ENCODE measurements around the gene DET1.
"Not testable (repeated sequence)": the region's sequence is repeated elsewhere in the genome, so short reads cannot be mapped to it uniquely, and the experiment has no call there.

Gene DET1

DNA sequence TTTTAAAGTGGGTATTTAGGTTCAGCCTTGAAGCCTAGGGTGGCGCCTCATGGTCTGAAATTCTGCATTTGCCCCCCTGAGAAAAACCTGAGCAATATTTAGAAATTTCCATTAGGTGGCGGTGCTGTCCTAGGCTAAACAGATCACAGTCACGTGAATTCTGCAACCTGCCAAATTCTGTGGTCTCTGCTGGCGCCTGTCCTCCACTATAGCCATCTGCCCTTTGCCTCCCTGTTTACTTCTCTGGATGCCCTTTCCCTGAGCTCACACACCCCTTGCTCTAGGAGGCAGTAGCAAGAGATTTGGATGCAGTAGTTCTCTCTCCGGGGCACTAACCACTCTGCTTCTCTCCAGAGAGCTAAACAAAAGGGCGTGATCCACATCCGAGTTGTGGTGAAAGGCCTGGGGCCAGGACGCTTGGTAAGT, 69.8 kb downstream of the DET1 start:
- ATAC-seq (replicated peaks) (peak; percentile 56 to 63), DNase-seq (no peak)
- H3K4me3 Mint-ChIP-seq: no peak overlapping the region
- no peak overlapping the region for H3K27ac Mint-ChIP-seq
- H3K9me3 Mint-ChIP-seq: no peaks in the 10 kb centered on the region
- no peaks in the 10 kb centered on the region for H3K27me3 Mint-ChIP-seq
- H3K36me3 Mint-ChIP-seq: peaks cover 37 to 56% of the 10 kb centered on the region in 2 donors
- H3K4me1 Mint-ChIP-seq: peaks cover 7 to 9% of the 10 kb centered on the region in 2 donors

DNA sequence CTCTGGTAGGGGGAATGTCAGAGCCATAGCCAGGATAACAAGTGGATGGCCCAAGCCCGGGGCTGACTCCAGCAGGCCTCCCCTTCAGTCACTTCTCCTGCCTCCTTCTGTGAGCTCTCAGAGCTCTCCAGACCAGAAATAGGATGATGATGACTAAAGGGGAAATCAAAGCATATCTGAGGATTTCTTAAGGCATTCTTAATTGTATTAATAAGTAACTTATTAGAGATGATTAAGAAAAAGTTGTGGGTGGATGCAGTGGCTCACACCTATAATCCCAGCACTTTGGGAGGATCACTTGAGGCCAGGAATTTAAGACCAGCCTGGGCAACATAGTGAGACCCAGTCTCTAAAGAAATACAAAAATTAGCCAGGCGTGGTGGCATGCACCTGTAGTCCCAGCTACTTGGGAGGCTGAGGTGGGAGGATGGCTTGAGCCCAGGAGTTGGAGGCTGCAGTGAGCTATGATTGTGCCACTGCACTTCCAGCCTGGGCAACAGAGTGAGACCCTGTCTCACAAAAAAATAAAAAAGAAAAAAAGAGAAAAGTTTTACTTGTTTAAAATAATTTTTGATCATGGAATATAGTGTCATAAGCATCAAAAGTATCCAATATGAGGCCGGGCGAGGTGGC, 72.7 kb downstream of the DET1 start:
- not testable (repeated sequence) for H3K9me3 Mint-ChIP-seq; H3K27me3 Mint-ChIP-seq; H3K4me1 Mint-ChIP-seq; H3K27ac Mint-ChIP-seq; ATAC-seq (replicated peaks); H3K4me3 Mint-ChIP-seq; DNase-seq
- H3K36me3 Mint-ChIP-seq: peaks cover 24 to 39% of the 10 kb centered on the region in 2 donors

DNA sequence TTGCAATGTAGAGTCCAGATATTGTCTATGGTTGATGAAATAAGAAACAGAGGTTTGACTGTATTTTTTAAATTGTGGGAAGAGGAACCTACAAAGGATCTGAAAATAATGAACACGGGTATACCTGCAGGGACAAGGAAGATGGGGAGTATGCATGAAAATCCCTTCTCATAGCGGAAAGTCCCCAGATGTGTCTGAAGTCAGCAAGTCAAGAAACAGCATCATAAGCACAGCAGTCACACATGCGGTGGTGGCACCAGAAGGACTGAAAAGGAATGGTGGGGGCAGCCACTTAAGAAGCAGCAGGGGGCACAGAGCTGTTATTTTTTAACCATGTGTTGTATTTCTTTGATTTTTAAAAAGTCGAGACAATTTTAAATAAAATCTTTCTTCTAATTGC, 74.3 kb downstream of the DET1 start:
- H3K9me3 Mint-ChIP-seq: no peaks in the 10 kb centered on the region
- no peak overlapping the region for H3K4me3 Mint-ChIP-seq
- peak in 1 of 2 donors; percentile 44 for ATAC-seq (replicated peaks)
- DNase-seq: no peak
- peaks cover 23 to 42% of the 10 kb centered on the region in 2 donors for H3K36me3 Mint-ChIP-seq
- no peaks in the 10 kb centered on the region for H3K27me3 Mint-ChIP-seq
- peaks cover 12 to 18% of the 10 kb centered on the region in 2 donors for H3K4me1 Mint-ChIP-seq
- peak overlapping the region; percentile 75 for H3K27ac Mint-ChIP-seq

DNA sequence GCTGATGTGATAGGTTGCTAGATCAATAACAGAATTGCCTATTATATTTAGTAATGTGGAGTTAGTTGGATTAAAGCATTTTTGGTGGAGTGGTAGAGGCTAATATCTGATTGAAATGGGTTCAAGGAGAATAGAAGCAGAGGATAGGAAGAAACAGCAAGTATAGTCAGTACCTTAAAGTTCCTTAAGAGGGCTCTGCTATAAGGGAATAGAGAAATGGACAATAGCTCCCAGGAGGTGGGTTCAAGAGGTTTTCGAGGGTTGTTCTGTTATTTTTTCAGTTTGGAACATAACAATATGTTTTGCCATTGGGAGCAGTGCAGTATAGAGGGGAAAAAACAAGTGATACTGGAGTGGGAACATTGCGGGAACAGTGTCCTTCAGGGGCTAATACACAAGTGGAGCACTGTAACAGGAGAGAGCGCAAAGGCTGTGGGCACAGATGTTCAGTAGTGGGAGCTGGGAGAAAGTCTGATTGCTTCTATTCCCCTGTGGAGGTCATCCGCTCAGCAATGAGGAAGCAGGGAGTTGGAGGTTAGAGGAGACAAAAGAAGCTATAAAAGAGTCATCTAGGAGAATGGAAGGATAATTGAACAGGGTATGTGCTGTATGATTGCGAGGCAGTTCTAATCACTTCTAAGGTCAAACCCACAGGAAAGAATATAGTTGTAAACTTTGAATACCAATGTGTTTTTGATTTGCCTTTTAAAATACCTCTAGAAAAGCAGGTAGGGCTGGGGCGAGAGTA, 75.7 kb downstream of the DET1 start:
- H3K4me3 Mint-ChIP-seq: no peak overlapping the region
- no peaks in the 10 kb centered on the region for H3K9me3 Mint-ChIP-seq
- H3K4me1 Mint-ChIP-seq: peaks cover 18 to 30% of the 10 kb centered on the region in 2 donors
- H3K27me3 Mint-ChIP-seq: no peaks in the 10 kb centered on the region
- DNase-seq (no peak), ATAC-seq (replicated peaks) (no peak)
- H3K36me3 Mint-ChIP-seq: peaks cover 18 to 34% of the 10 kb centered on the region in 2 donors
- no peak overlapping the region for H3K27ac Mint-ChIP-seq

DNA sequence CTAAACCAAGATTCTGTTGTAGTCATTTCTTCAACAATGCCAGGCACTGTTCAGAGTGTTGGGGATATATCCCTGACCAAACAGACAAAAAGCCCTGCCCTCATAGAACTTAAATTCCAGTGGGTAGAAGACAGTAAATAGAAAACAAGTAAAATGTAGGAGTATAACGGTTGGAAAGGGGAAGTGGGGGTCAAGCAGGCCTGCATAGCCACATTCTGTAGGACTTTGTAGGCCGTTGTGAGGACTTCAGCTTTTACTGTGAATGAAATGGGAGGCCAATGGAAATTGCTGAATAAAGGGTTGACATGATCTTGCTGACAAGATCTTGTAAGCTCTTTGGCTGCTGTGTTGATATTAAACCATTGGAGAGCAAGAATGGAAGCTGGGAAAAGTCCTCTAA, 77.2 kb downstream of the DET1 start:
- Mint-ChIP-seq H3K4me3 (no peak overlapping the region), H3K4me1 (peaks cover 20 to 34% of the 10 kb centered on the region in 2 donors), H3K27me3 (no peaks in the 10 kb centered on the region), H3K36me3 (peaks cover 10 to 28% of the 10 kb centered on the region in 2 donors), H3K27ac (no peak overlapping the region), H3K9me3 (no peaks in the 10 kb centered on the region)
- ATAC-seq (replicated peaks) (no peak), DNase-seq (no peak)

DNA sequence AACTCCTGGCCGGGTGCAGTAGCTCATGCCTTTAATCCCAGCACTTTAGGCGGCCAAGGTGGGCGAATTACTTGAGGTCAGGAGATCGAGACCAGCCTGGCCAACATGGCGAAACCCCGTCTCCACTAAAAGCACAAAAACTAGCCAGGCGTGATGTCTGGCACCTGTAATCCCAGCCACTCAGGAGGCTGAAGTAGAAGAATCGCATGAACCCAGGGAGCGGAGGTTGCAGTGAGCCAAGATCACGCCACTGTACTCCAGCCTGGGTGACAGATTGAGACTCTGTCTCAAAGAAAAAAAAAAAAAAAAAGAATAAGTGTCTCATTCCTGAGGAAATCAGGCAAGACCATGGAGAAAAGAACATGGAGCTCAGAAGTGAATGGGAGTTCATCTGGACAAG, 77.8 kb downstream of the DET1 start:
- H3K4me1 Mint-ChIP-seq: peaks cover 23 to 34% of the 10 kb centered on the region in 2 donors
- DNase-seq; H3K27me3 Mint-ChIP-seq; ATAC-seq (replicated peaks); H3K27ac Mint-ChIP-seq; H3K9me3 Mint-ChIP-seq: not testable (repeated sequence)
- H3K4me3 Mint-ChIP-seq: peak overlapping the region in 1 of 2 donors; percentile 97
- H3K36me3 Mint-ChIP-seq: peaks cover 9 to 33% of the 10 kb centered on the region in 2 donors

DNA sequence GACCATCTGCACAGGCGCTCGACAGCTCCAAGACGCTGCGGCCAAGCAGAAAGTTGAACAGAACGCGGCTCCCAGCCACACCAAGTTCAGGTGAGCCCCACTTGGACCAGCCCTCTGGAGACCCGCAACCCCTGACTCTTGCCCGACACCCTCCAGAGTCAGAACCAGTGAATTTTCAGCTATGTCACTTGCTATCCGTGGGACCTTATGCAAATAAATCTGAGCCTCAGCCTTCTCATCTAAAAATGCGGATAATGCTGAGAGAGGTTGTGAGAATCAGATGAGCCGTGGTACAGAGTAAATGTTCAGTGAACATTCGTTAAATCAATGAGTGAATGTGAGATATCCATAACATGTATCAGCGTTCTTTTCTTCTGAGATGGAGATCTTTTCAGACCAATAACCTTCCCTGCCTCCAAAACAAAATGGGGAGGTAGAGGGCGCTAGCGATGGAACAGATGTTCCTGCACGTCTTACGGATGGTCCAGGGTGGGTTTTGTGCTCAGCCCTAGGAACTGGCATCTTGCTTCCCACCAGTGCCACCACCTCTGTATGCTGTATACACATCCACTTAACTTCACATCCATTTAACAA, 78.4 kb downstream of the DET1 start:
- peaks cover 23 to 34% of the 10 kb centered on the region in 2 donors for H3K4me1 Mint-ChIP-seq
- DNase-seq (no peak), ATAC-seq (replicated peaks) (no peak)
- no peaks in the 10 kb centered on the region for H3K9me3 Mint-ChIP-seq
- no peaks in the 10 kb centered on the region for H3K27me3 Mint-ChIP-seq
- H3K36me3 Mint-ChIP-seq: peaks cover 13 to 40% of the 10 kb centered on the region in 2 donors
- peak overlapping the region; percentile 92 to 97 for H3K4me3 Mint-ChIP-seq
- H3K27ac Mint-ChIP-seq: peak overlapping the region; percentile 99

DNA sequence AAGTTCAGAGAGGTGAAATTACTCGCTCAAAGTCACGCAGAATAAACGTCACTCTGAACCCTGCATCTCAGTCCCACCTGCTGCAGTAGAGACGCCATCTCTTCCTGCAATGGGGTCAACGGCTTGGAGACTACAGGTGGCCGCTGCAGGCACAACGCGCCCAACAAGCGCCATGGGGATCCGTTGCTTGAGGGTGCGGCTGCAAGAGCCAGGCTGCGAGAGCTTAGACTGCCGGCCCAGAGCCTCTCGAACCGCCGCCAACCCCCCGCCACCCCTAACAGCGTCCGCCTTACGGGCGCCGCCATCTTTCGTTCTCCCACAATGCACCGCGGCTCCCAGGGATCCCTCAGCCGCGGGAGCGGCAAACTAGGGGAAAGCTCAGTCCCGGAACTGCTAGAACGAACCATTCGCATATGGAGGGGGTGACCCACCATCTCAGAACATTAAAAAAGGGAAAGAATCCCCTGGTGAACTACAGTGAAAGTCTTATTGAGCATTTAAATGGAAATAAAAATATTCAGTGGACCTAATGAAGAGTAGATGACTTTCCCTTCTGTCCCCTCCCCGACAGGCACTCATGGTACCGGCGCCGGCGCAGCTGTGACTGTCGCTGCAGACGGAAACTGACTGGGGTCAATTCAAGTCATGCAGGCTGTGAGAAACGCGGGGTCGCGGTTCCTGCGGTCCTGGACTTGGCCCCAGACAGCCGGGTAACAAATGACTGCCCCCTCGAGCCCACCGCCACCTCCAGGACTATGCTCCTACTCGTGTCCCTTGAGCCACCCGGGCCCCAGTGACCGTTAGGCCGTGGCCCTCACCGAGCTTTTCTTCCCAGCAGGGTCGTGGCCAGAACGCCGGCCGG, 79.2 kb downstream of the DET1 start, which contains the start of the genes MRPL46 and MRPS11:
TSS of gene MRPL46 (minus strand) at position 316 of the 862 bp plus-strand sequence. CDS start at position 305, 11 bp downstream.
TSS of gene MRPS11 (plus strand) at position 636 of the 862 bp plus-strand sequence. CDS start at position 646, 10 bp downstream.
- no peaks in the 10 kb centered on the region for H3K27me3 Mint-ChIP-seq
- H3K27ac Mint-ChIP-seq: peak within 1 kb of the TSS; percentile 99
- peak; percentile 87 to 92 for ATAC-seq (replicated peaks)
- DNase-seq: peak; percentile 86
- H3K36me3 Mint-ChIP-seq: peaks cover 9 to 37% of the 10 kb centered on the region in 2 donors
- H3K4me1 Mint-ChIP-seq: peaks cover 21 to 33% of the 10 kb centered on the region in 2 donors
- peak within 1 kb of the TSS; percentile 92 to 97 for H3K4me3 Mint-ChIP-seq
- H3K9me3 Mint-ChIP-seq: no peaks in the 10 kb centered on the region

DNA sequence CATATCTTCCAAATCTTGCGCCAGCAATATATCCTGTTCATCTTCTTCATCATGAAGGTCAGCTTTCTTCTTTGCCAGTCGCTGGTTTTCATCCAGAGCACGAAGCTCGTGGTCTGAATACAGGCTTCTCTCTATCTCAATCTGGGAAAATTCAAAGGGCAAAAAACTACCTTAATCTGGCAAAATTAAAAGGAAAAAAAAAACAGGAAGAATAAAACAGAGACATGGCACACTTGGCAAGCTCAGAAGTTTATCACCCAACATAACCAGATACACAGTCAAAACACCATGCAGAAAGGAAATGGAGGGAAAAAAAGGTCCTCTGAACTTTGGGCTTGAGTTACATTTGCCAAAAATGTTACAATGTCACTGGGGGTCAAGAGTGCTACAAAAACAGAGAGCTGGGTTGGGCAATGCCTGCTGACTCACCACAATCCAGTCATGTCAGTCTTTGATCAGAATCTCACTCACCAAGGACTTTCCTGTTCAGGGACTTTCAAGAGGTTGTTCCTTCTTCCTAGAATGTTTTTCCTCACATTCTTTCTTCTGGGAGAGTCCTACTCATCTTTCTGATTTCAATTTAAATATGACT, 80.8 kb downstream of the DET1 start:
- Mint-ChIP-seq H3K4me3 (peak overlapping the region; percentile 25 to 97), H3K9me3 (no peaks in the 10 kb centered on the region), H3K36me3 (peaks cover 11 to 30% of the 10 kb centered on the region in 2 donors), H3K4me1 (peaks cover 14 to 26% of the 10 kb centered on the region in 2 donors), H3K27ac (peak overlapping the region; percentile 59), H3K27me3 (no peaks in the 10 kb centered on the region)
- ATAC-seq (replicated peaks) (no peak), DNase-seq (no peak)

DNA sequence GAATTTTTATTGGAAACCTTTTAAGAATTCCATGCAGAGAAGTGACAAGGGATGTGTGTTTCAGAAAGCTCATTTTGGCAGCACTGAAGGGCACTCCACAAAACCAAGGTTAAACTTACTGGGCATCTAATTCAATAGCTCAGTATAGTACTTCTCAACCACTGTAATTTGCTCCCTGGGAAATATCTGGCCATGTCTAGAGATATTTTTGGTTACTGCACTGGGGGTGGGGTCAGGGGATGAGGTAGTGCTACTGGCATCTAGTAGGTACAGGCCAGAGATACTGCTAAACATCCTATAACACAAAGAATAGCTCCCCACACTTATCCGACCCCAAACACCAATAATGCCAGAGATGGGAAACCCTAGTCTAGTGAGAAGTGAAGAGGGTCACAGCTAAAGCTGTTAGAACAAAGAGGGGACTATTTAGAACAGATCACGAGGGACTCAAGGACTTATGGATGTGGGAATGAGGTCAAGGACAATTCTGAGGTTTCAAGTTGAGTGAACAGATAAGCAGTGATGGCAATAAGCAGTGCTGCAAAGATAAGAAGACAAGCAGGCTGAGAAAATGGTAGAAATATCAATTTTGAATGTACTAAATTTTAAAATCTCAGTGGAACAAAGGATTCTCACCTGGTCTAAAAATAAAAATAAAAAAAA, 82.5 kb downstream of the DET1 start:
- peaks cover 18 to 38% of the 10 kb centered on the region in 2 donors for H3K36me3 Mint-ChIP-seq
- no peak overlapping the region for H3K27ac Mint-ChIP-seq

More for the DNA sequence above, 82.5 kb downstream of the DET1 start:
- H3K27me3 Mint-ChIP-seq: no peaks in the 10 kb centered on the region
- DNase-seq: no peak
- H3K4me1 Mint-ChIP-seq: peaks cover 14 to 26% of the 10 kb centered on the region in 2 donors
- H3K4me3 Mint-ChIP-seq: no peak overlapping the region
- no peak for ATAC-seq (replicated peaks)
- H3K9me3 Mint-ChIP-seq: no peaks in the 10 kb centered on the region

Measured in stimulated activated naive B cell treated with anti-CD40 and anti-IgM and Interleukin-4, amounts not matched to agents 10 μg/mL and 1 μg/mL and 100 μg/mL, for 72 hours (primary cell).